ENCODE data around the gene IL15RA. TPM values are rescaled to one million over a fixed set of nuclear protein-coding genes. Genes with fewer than 3 reads are reported as not detected.

The IL15RA gene
- total and polyA plus RNA-seq, 10 of the 15 experiments (the other 5 are each of a cell fraction or from before 2014, with no cell fraction given), result 2.0 to 14.8 (median 12.1) TPM

- no peaks in the 10 kb centered on the region for H3K79me2 ChIP-seq (ENCODE audit: control insufficient read depth, insufficient read depth, low read length)
- no peak overlapping the region for H3K4me2 ChIP-seq (ENCODE audit: control insufficient read depth, insufficient read depth)
- no peak overlapping the region for H3K9ac ChIP-seq (ENCODE audit: control insufficient read depth, insufficient read depth, low read length)
- H2AFZ ChIP-seq (ENCODE audit: control insufficient read depth, low read depth, low read length), result no peak overlapping the region
- H3K27me3 ChIP-seq (replicated peaks in 1 of 2; ENCODE audit: control insufficient read depth in 2 of 2, insufficient read depth in 2 of 2, low read length in 1 of 2), result no peaks in the 10 kb centered on the region
- BruUV-seq (replicated peaks), result no TSS peak
- ChIA-PET RAD21 (ENCODE audit: unreplicated experiment) (no interaction called here), POLR2A (no interaction called here), SMC1A (ENCODE audit: uncharacterized antibody, unreplicated experiment) (no interaction called here), CTCF (interaction anchor here (0.7 kb wide), 1 partner anchor 136 kb away, joined by 3 read pairs; no protein-coding TSS in a partner anchor)
- H3K27ac ChIP-seq (ENCODE audit: control insufficient read depth, insufficient read depth), result no peak overlapping the region
- intact Hi-C loops (cut with micrococcal nuclease; ENCODE audit: unreplicated experiment), result no loop called here
- WGBS (ENCODE audit: insufficient coverage, insufficient replicate concordance, low lambda C conversion rate, missing lambda C conversion rate), result 96% methylated on average over 6 of the region's 6 CpGs
- no peak for ATAC-seq
- H3K4me1 ChIP-seq (ENCODE audit: control insufficient read depth, insufficient read depth, low read length), result no peaks in the 10 kb centered on the region
- peaks cover 0 to 4% of the 10 kb centered on the region in 2 experiments; a peak in 1 of 4 replicates for H3K36me3 ChIP-seq (ENCODE audit: control insufficient read depth in 2 of 2, insufficient read depth in 2 of 2, low read length in 1 of 2)
- in situ Hi-C loops (cut with MboI), result no loop called here
- no peak for DNase-seq (ENCODE audit: low read depth, low spot score)
- H4K20me1 ChIP-seq (ENCODE audit: control insufficient read depth, insufficient read depth), result no peaks in the 10 kb centered on the region
- no peaks in the 10 kb centered on the region for H3K9me3 ChIP-seq (replicated peaks; ENCODE audit: control insufficient read depth, insufficient read depth, low read length)
- no peak for TF ChIP-seq NR2C1 (IDR thresholded peaks at IDR 0.05)
- no peak for TF ChIP-seq PAX8 (IDR thresholded peaks at IDR 0.05)
- TF ChIP-seq SIN3A (IDR thresholded peaks at IDR 0.05; ENCODE audit: low read depth, low read length), result no peak
- TF ChIP-seq IRF4 (IDR thresholded peaks at IDR 0.05; ENCODE audit: low read depth, low read length), result no peak
- no peak for TF ChIP-seq CTCF (IDR thresholded peaks at IDR 0.05 in 2 of 3, conservative IDR thresholded peaks at IDR 0.05 in 1 of 3; ENCODE audit: control insufficient read depth in 2 of 3, extremely low read depth in 1 of 3, insufficient read depth in 1 of 3, low read depth in 3 of 3, low read length in 3 of 3)
- no peak for TF ChIP-seq BHLHE40 (IDR thresholded peaks at IDR 0.05; ENCODE audit: borderline replicate concordance in 1 of 2, low read depth in 2 of 2, low read length in 1 of 2)
- no peak for TF ChIP-seq ZNF207 (IDR thresholded peaks at IDR 0.05; ENCODE audit: borderline replicate concordance)
- no peak for TF ChIP-seq YBX1 (IDR thresholded peaks at IDR 0.05)
- no peak for TF ChIP-seq HSF1 (IDR thresholded peaks at IDR 0.05; ENCODE audit: low read depth, low read length)
- no peak for TF ChIP-seq MTA3 (IDR thresholded peaks at IDR 0.05; ENCODE audit: borderline replicate concordance, low read length)
- TF ChIP-seq, protein P1, sequence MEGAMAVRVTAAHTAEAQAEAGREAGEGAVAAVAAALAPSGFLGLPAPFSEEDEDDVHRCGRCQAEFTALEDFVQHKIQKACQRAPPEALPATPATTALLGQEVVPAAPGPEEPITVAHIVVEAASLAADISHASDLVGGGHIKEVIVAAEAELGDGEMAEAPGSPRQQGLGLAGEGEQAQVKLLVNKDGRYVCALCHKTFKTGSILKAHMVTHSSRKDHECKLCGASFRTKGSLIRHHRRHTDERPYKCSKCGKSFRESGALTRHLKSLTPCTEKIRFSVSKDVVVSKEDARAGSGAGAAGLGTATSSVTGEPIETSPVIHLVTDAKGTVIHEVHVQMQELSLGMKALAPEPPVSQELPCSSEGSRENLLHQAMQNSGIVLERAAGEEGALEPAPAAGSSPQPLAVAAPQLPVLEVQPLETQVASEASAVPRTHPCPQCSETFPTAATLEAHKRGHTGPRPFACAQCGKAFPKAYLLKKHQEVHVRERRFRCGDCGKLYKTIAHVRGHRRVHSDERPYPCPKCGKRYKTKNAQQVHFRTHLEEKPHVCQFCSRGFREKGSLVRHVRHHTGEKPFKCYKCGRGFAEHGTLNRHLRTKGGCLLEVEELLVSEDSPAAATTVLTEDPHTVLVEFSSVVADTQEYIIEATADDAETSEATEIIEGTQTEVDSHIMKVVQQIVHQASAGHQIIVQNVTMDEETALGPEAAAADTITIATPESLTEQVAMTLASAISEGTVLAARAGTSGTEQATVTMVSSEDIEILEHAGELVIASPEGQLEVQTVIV (IDR thresholded peaks at IDR 0.05; ENCODE audit: borderline replicate concordance, partially characterized antibody), result no peak
- TF ChIP-seq NKRF (conservative IDR thresholded peaks at IDR 0.05), result no peak
- TF ChIP-seq RAD21 (IDR thresholded peaks at IDR 0.05; ENCODE audit: insufficient read depth, low read depth, low read length), result no peak
- no peak overlapping the region for H3K4me3 ChIP-seq
- FAIRE-seq, result no peak
These were observed 25.5 kb downstream of the IL15RA start for GRCh38 chr10:5951721-5952407.

Data from GM12878 (cell line).